Measurements from ENCODE around the gene ADAT2.
A peak's percentile ranks its signal among the peaks of the same experiment; 100 is the strongest.

ADAT2 gene

DNA sequence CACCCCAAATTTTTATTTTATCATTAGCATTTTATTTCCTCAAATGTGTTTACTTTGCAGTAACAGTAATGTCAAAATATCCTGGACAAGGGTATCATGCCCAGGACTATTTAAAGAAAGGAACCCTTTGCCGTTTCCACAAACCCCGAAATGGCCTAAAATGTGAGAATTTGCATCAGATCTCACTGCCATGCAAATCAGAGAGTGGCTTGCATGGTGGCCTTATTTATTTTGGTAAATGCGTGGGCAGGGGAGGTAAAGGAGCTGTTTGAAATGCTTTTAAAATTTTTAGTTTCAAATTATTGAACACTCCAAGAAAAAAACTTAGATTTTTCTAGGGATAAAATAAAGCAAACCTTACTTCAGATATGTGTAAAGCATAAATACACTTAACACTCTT, 43.8 kb downstream of the ADAT2 start:
- Histone ChIP-seq H3K27ac (no peak overlapping the region), H3K4me3 (no peak overlapping the region), H3K9me3 (ENCODE audit: low read depth, low read length) (no peaks in the 10 kb centered on the region), H3K9ac (ENCODE audit: insufficient read length) (no peak overlapping the region), H3K36me3 (ENCODE audit: insufficient read depth, low read length) (no peaks in the 10 kb centered on the region)
- DNase-seq (ENCODE audit: low read depth, low spot score), result no peak
- TF ChIP-seq FOXP2 (optimal IDR thresholded peaks at IDR 0.05; ENCODE audit: control extremely low read depth, extremely low read length, insufficient read depth) (no peak), POLR2AphosphoS5 (IDR thresholded peaks at IDR 0.05; ENCODE audit: borderline replicate concordance, low read depth, low read length) (no peak), EZH2 (IDR thresholded peaks at IDR 0.05) (no peak)

GRCh38 chr6:143405373-143406154, 44.9 kb downstream of the ADAT2 start:
- no peak for DNase-seq (ENCODE audit: low read depth, low spot score)
- no peaks in the 10 kb centered on the region for H3K9me3 ChIP-seq (ENCODE audit: low read depth, low read length)
- H3K9ac ChIP-seq (ENCODE audit: insufficient read length), result no peak overlapping the region
- no peak overlapping the region for H3K4me3 ChIP-seq
- H3K27ac ChIP-seq, result no peak overlapping the region
- H3K36me3 ChIP-seq (ENCODE audit: insufficient read depth, low read length), result no peaks in the 10 kb centered on the region
- no peak for TF ChIP-seq POLR2AphosphoS5 (IDR thresholded peaks at IDR 0.05; ENCODE audit: borderline replicate concordance, low read depth, low read length)
- no peak for TF ChIP-seq FOXP2 (optimal IDR thresholded peaks at IDR 0.05; ENCODE audit: control extremely low read depth, extremely low read length, insufficient read depth)
- TF ChIP-seq EZH2 (IDR thresholded peaks at IDR 0.05), result no peak

- no peak for DNase-seq (ENCODE audit: low read depth, low spot score)
- no peak overlapping the region for H3K4me3 ChIP-seq
- H3K9ac ChIP-seq (ENCODE audit: insufficient read length), result no peak overlapping the region
- no peaks in the 10 kb centered on the region for H3K36me3 ChIP-seq (ENCODE audit: insufficient read depth, low read length)
- TF ChIP-seq POLR2AphosphoS5 (IDR thresholded peaks at IDR 0.05; ENCODE audit: borderline replicate concordance, low read depth, low read length) (no peak), EZH2 (IDR thresholded peaks at IDR 0.05) (no peak), FOXP2 (optimal IDR thresholded peaks at IDR 0.05; ENCODE audit: control extremely low read depth, extremely low read length, insufficient read depth) (no peak)
- no peaks in the 10 kb centered on the region for H3K9me3 ChIP-seq (ENCODE audit: low read depth, low read length)
- no peak overlapping the region for H3K27ac ChIP-seq
Measured at GRCh38 chr6:143402721-143403336, 47.7 kb downstream of the ADAT2 start.

DNA sequence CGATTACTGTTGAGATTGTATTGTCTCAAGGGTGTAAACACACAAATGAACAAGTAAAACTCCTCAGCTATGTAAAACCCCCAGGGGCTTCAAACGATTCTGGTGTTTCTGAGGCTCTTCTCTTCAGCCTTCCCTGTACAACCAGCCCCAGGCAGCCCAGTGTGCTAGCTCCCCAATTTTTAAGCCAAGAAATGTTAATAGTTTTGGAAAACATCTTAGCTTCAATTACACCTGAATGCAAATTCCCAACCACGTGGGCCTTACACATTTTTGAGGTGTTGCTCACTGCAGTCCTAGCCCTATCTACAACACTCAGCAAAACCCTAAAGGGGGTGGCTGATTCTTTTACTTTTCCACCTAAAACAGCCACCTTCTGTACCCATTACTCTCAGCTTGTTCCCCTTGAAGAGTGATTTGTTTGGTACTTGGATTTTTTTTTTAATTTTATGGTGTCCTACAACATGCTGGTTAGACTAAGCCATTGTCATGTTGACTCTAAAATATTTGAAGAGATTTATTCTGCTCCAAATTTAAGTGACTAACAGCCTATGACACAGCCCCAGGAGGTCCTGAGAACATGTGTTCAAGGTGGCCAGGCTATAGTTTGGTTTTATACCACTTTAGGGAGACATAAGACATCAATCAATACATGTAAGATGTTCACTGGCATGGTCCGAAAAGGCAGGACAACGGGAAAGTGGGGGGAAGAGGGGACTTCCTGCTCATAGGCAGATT, 48.7 kb downstream of the ADAT2 start:
- TF ChIP-seq EZH2 (IDR thresholded peaks at IDR 0.05), result no peak
- no peak for TF ChIP-seq FOXP2 (optimal IDR thresholded peaks at IDR 0.05; ENCODE audit: control extremely low read depth, extremely low read length, insufficient read depth)
- TF ChIP-seq POLR2AphosphoS5 (IDR thresholded peaks at IDR 0.05; ENCODE audit: borderline replicate concordance, low read depth, low read length), result no peak
- Histone ChIP-seq H3K36me3 (ENCODE audit: insufficient read depth, low read length) (no peaks in the 10 kb centered on the region), H3K9me3 (ENCODE audit: low read depth, low read length) (no peaks in the 10 kb centered on the region), H3K9ac (ENCODE audit: insufficient read length) (no peak overlapping the region), H3K27ac (no peak overlapping the region), H3K4me3 (no peak overlapping the region)
- DNase-seq (ENCODE audit: low read depth, low spot score), result no peak

DNA sequence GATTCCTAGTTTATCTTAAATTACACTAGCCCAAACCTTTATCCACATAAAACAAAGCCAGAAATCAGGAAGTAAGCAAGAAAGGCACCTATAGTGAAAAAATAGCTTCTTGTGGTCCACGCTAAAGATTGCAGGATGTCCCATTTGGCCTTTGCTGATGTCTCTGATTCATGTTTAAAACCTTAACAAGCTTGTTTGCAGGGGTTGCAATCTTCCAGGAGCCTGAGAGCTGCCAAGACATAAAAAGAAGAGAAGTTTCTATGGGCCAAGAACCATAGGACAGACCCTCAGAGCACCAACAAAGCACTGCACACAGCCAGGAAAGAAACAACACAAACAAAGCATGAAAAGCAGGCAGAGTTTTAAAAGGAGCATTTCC, 49.4 kb downstream of the ADAT2 start:
- Histone ChIP-seq H3K9ac (ENCODE audit: insufficient read length) (no peak overlapping the region), H3K4me3 (no peak overlapping the region), H3K27ac (no peak overlapping the region), H3K9me3 (ENCODE audit: low read depth, low read length) (no peaks in the 10 kb centered on the region), H3K36me3 (ENCODE audit: insufficient read depth, low read length) (no peaks in the 10 kb centered on the region)
- no peak for DNase-seq (ENCODE audit: low read depth, low spot score)
- no peak for TF ChIP-seq POLR2AphosphoS5 (IDR thresholded peaks at IDR 0.05; ENCODE audit: borderline replicate concordance, low read depth, low read length)
- TF ChIP-seq EZH2 (IDR thresholded peaks at IDR 0.05), result no peak
- TF ChIP-seq FOXP2 (optimal IDR thresholded peaks at IDR 0.05; ENCODE audit: control extremely low read depth, extremely low read length, insufficient read depth), result no peak

DNA sequence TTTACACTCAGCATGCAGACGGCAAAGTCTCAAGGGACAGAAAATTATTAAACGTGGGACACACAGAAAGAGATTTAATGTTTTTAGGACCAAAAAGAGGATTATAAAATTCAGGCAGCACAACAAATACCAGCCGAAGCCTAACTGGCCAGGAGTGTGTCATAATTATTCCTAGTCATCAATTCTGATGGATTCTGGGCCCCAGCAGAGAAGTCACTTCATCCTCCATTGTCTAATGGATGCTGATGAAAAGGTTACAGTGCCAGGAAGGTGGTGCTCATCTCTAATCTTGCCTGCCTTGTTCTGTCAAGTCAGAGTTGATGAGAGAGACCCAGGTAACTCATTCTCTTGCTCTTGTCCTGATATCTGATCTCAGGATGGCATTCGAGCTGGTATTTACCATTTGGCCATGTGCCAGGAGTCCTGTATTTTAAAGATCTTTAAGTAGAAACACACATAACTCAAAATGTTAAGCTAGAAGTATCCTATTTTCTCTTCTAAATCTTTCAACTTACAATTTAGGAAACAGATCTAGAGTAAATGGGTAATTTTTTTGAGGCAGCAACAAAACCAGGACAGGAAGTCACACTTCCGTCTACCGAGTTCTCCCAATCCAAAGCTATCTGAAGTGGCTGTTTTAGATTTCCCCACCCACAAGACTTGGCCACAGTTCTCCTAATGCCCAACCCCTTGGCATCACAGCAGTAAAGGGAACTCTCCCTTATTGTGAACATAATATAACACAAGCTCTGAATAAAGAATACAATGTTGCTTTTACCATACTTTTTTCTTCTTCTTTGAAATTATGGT, 50.0 kb downstream of the ADAT2 start:
- no peak overlapping the region for H3K9ac ChIP-seq (ENCODE audit: insufficient read length)
- 0 out of 2 replicates have a peak overlapping the region, but pooled peaks have one; percentile 30 for H3K4me3 ChIP-seq
- no peaks in the 10 kb centered on the region for H3K36me3 ChIP-seq (ENCODE audit: insufficient read depth, low read length)
- TF ChIP-seq EZH2 (IDR thresholded peaks at IDR 0.05) (no peak), POLR2AphosphoS5 (IDR thresholded peaks at IDR 0.05; ENCODE audit: borderline replicate concordance, low read depth, low read length) (no peak), FOXP2 (optimal IDR thresholded peaks at IDR 0.05; ENCODE audit: control extremely low read depth, extremely low read length, insufficient read depth) (no peak)
- no peaks in the 10 kb centered on the region for H3K9me3 ChIP-seq (ENCODE audit: low read depth, low read length)
- no peak overlapping the region for H3K27ac ChIP-seq
- DNase-seq (ENCODE audit: low read depth, low spot score), result no peak

- Histone ChIP-seq H3K27ac (no peak overlapping the region), H3K9me3 (ENCODE audit: low read depth, low read length) (no peaks in the 10 kb centered on the region), H3K36me3 (ENCODE audit: insufficient read depth, low read length) (no peaks in the 10 kb centered on the region), H3K9ac (ENCODE audit: insufficient read length) (no peak overlapping the region), H3K4me3 (no peak overlapping the region)
- DNase-seq (ENCODE audit: low read depth, low spot score), result no peak
- no peak for TF ChIP-seq FOXP2 (optimal IDR thresholded peaks at IDR 0.05; ENCODE audit: control extremely low read depth, extremely low read length, insufficient read depth)
- no peak for TF ChIP-seq EZH2 (IDR thresholded peaks at IDR 0.05)
- TF ChIP-seq POLR2AphosphoS5 (IDR thresholded peaks at IDR 0.05; ENCODE audit: borderline replicate concordance, low read depth, low read length), result no peak
Measured at GRCh38 chr6:143399775-143400174, 50.7 kb downstream of the ADAT2 start.

Measured in SK-N-MC (cell line).